Activated CD8-positive, alpha-beta memory T cell treated with anti-CD3 and anti-CD28 coated beads, Interleukin-2, amount 50 U/mL, for 1 hour (primary cell): ENCODE results near the gene ALDOA.

Experiments used
- DNase-seq: peaks from one replicate; pipeline ENCODE4 v3.0.0-alpha.2; 2020; ENCODE audit errors: extremely low read depth

Gene ALDOA

GRCh38 chr16:30041841-30042240, 23.7 kb upstream of the ALDOA start:
- DNase-seq: no peak

GRCh38 chr16:30046178-30046577, 19.4 kb upstream of the ALDOA start:
- no peak for DNase-seq

- DNase-seq: no peak
Measured at GRCh38 chr16:30046588-30046987, 19.0 kb upstream of the ALDOA start.

- no peak for DNase-seq
Measured at GRCh38 chr16:30049871-30050270, 15.7 kb upstream of the ALDOA start.

- no peak for DNase-seq
Measured at GRCh38 chr16:30051518-30051917, 14.0 kb upstream of the ALDOA start.

GRCh38 chr16:30052671-30053372, 12.7 kb upstream of the ALDOA start:
- DNase-seq: peak; percentile 71

- no peak for DNase-seq
Measured at GRCh38 chr16:30053376-30054015, 12.1 kb upstream of the ALDOA start.

- no peak for DNase-seq
Measured at GRCh38 chr16:30054451-30054850, 11.1 kb upstream of the ALDOA start.

- DNase-seq: no peak
Measured at GRCh38 chr16:30054959-30055553, 10.5 kb upstream of the ALDOA start.

- DNase-seq: no peak
Measured at GRCh38 chr16:30060346-30060745, 5.2 kb upstream of the ALDOA start.

- no peak for DNase-seq
Measured at GRCh38 chr16:30060836-30061554, 4.6 kb upstream of the ALDOA start.

GRCh38 chr16:30063278-30063892, 2.2 kb upstream of the ALDOA start:
- DNase-seq: no peak

GRCh38 chr16:30063893-30064728, 1.4 kb upstream of the ALDOA start:
- no peak for DNase-seq

- DNase-seq: no peak
Measured at GRCh38 chr16:30064729-30065101, 845 bp upstream of the ALDOA start.

- DNase-seq: no peak
Measured at GRCh38 chr16:30065943-30066760, 592 bp downstream of the ALDOA start.

GRCh38 chr16:30066761-30067583, 1.4 kb downstream of the ALDOA start:
- no peak for DNase-seq

- DNase-seq: no peak
Measured at GRCh38 chr16:30067584-30067916, 2.0 kb downstream of the ALDOA start.

GRCh38 chr16:30068333-30068732, 2.8 kb downstream of the ALDOA start:
- DNase-seq: no peak

- no peak for DNase-seq
Measured at GRCh38 chr16:30068750-30069610, 3.4 kb downstream of the ALDOA start.
